Right lobe of liver (tissue), 6 donors: ENCODE results near the gene CPLX1. TPM values are rescaled to one million over a fixed set of nuclear protein-coding genes. Genes with fewer than 3 reads are reported as not detected.
"Not testable (repeated sequence)": the region's sequence is repeated elsewhere in the genome, so short reads cannot be mapped to it uniquely, and the experiment has no call there.

Experiments used
- ATAC-seq, 4 donors: fragments of 200-7000 bp; cut with Tn5 transposase; one replicate each; pipeline ENCODE4 v1.9.1; 2020; ENCODE audit warnings: mild to moderate bottlenecking in 4 of 4, moderate library complexity in 4 of 4
- DNase-seq, 3 donors: peaks; one replicate each; pipeline ENCODE4 v3.0.0-alpha.2; 2020
- H3K27ac ChIP-seq, 3 donors: fragments of 200-600 bp; one replicate each; pipeline ENCODE4 v1.8.0; 2022
- H3K27me3 ChIP-seq, 2 donors: fragments of 200-600 bp; one replicate each; pipeline ENCODE4 v1.8.0; 2022
- H3K36me3 ChIP-seq, 4 donors: fragments of 200-600 bp; sonication (generic) in 1 of 4; one replicate each; pipeline versions ENCODE4 v1.5.1 to v1.8.0; 2017 to 2022; ENCODE audit warnings: control low read depth in 1 of 4
- H3K4me1 ChIP-seq, 4 donors: fragments of 200-600 bp; sonication (generic) in 1 of 4; one replicate each; pipeline versions ENCODE4 v1.5.1 to v1.8.0; 2017 to 2022; ENCODE audit warnings: control low read depth in 1 of 4
- H3K4me3 ChIP-seq, 3 donors: fragments of 200-600 bp; one replicate each; pipeline ENCODE4 v1.8.0; 2022
- H3K9me3 ChIP-seq, 4 donors: fragments of 200-600 bp; sonication (generic) in 1 of 4; one replicate each; pipeline versions ENCODE4 v1.5.1 to v1.8.0; 2017 to 2022; ENCODE audit warnings: control low read depth in 1 of 4
- POLR2A ChIP-seq: fragments of 450-650 bp; IDR thresholded peaks from one replicate; pipeline ENCODE4 v1.6.1; 2017; ENCODE audit warnings: antibody characterized with exemption, mild to moderate bottlenecking
- WGBS: methylation state at CpG from one replicate; pipeline ENCODE4 v1.1.6; 2018; ENCODE audit warnings: low coverage, low lambda C conversion rate; ENCODE audit not compliant: insufficient coverage; ENCODE audit errors: missing lambda C conversion rate; 5-methylcytosine and 5-hydroxymethylcytosine counted together
- intact Hi-C, 2 donors: fragments of 100-400 bp; cut with DNase I; formaldehyde crosslinking; loops; one replicate each; pipeline versions ENCODE4 v1.11.2 to v1.14.1; 2022
- total RNA-seq, 6 experiments: library from RNA; depleted of rRNA in 2 of 6; stranded (reverse); fragments of >200 nt in 2 of 6; fragmentation: NEBNext Ultra II Directional in 3 of 6; extraction: Animal tissue kit (Norgen Biotek cat#: 25700) in 3 of 6; gene quantifications; one replicate each; pipeline versions ENCODE4 v1.1.0 to v1.2.4, GENCODE V29; 2016 to 2023
- TF ChIP-seq, protein P1 (sequence below), 4 donors: fragments of 200-600 bp in 3 of 4; fragments of 450-650 bp in 1 of 4; IDR thresholded peaks; one replicate each; pipeline versions ENCODE4 v1.5.1 to v1.8.0; 2016 to 2022; ENCODE audit warnings: antibody characterized with exemption in 4 of 4, mild to moderate bottlenecking in 2 of 4
- donor health status: DM: no; HTN: yes; CAD: no.
- donor health status: DM: no; HTN: no; CAD: no.
- donor health status: DM: no; HTN: no; CAD: no.
- donor health status: DM: no; HTN: yes; CAD: no.
- donor health status: DM: no; HTN: yes; CAD: no.

Gene CPLX1
- total RNA-seq, 6 experiments from 2014 or later, result 0.86 to 3.7 (median 2.4) TPM

DNA sequence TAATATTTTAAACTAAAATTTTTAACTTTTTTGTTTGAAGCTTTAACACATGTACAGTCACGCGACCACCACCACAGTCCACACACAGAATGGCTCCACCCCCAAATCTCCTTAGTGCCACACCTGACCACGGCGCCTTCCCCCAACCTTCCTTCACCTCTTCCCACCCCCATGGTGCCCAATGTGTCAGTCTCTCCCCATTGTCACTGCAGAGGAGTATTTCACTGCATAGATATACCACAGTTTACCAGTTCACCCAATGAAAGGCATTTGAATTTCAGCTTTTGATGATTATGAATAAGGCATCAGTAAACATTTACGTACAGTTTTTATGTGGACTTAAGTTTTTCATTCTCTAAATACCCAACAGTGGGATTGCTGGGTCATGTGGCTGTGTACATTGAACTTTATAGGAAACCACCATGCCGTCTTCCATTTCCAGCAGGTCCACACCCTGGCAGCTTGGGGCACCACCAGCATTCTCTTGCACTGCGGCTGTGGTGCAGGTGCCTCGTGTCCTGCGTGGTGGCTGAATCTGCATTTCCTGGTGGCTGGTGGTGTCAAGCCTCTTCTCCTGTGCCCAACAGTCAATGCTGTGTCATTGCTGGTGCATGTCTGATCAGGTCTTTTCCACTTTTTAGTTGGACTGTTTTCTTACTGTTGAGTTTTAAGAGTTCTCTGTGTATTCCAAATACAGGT is 49.0 kb downstream of the CPLX1 start:
- ATAC-seq, result no peak

DNA sequence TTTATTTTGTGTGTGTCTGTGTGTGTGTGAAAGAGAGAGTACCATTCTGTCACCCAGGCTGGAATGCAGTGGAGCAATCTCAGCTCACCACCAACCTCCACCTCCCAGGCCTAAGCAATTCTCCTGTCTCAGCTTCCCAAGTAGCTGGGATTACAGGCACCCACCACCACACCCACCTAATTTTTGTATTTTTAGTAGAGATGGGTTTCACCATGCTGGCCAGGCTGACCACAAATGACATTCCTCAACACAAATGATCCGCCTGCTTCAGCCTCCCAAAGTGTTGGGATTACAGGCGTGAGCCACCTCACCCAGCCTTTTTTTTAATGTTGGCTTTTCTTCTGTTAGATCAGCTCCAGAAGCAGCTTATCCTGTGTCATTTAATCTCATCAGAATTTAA is 50.4 kb downstream of the CPLX1 start:
- Histone ChIP-seq H3K4me1 (peaks cover 0 to 32% (median 15%) of the 10 kb centered on the region in 4 donors), H3K36me3 (peaks cover 0 to 50% (median 9%) of the 10 kb centered on the region in 4 donors)
- WGBS, result 100% methylated on average over 2 of the region's 2 CpGs
- H3K9me3 ChIP-seq, H3K27ac ChIP-seq, H3K4me3 ChIP-seq, intact Hi-C loops, H3K27me3 ChIP-seq, ATAC-seq: not testable (repeated sequence)
- DNase-seq, result peak in 1 of 3 donors; percentile 12

More for the DNA sequence above, 49.0 kb downstream of the CPLX1 start:
- intact Hi-C loops, result no loop called here
- Histone ChIP-seq H3K4me3 (no peak overlapping the region), H3K27me3 (no peaks in the 10 kb centered on the region), H3K4me1 (peaks cover 0 to 34% (median 16%) of the 10 kb centered on the region in 4 donors), H3K36me3 (peaks cover 0 to 49% (median 9%) of the 10 kb centered on the region in 4 donors), H3K27ac (no peak overlapping the region), H3K9me3 (no peaks in the 10 kb centered on the region)
- TF ChIP-seq POLR2A, result no peak
- TF ChIP-seq, protein P1, sequence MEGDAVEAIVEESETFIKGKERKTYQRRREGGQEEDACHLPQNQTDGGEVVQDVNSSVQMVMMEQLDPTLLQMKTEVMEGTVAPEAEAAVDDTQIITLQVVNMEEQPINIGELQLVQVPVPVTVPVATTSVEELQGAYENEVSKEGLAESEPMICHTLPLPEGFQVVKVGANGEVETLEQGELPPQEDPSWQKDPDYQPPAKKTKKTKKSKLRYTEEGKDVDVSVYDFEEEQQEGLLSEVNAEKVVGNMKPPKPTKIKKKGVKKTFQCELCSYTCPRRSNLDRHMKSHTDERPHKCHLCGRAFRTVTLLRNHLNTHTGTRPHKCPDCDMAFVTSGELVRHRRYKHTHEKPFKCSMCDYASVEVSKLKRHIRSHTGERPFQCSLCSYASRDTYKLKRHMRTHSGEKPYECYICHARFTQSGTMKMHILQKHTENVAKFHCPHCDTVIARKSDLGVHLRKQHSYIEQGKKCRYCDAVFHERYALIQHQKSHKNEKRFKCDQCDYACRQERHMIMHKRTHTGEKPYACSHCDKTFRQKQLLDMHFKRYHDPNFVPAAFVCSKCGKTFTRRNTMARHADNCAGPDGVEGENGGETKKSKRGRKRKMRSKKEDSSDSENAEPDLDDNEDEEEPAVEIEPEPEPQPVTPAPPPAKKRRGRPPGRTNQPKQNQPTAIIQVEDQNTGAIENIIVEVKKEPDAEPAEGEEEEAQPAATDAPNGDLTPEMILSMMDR (IDR thresholded peaks at IDR 0.05), result no peak
- WGBS, result 92% methylated on average over 9 of the region's 9 CpGs
- peak in 1 of 3 donors; percentile 39 for DNase-seq

DNA sequence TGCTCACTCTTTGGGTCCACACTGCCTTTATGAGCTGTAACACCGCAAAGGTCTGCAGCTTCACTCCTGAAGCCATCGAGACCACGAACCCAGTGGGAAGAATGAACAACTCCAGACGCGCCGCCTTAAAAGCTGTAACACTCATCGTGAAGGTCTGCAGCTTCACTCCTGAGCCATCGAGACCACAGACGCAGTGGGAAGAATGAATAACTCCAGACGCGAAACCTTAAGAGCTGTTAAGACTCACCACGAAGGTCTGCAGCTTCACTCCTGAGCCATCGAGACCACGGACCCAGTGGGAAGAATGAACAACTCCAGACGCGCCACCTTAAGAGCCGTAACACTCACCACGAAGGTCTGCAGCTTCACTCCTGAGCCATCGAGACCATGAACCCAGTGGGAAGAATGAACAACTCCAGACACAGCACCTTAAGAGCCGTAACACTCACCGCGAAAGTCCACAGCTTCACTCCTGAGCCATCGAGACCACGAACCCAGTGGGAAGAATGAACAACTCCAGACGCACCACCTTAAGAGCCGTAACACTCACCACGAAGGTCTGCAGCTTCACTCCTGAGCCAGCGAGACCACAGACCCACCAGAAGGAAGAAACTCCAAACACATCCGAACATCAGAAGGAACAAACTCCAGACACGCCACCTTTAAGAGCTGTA is 51.4 kb downstream of the CPLX1 start:
- ATAC-seq, H3K27me3 ChIP-seq, H3K9me3 ChIP-seq, H3K27ac ChIP-seq, H3K4me3 ChIP-seq, intact Hi-C loops: not testable (repeated sequence)
- WGBS, result 83% methylated on average over 2 of the region's 30 CpGs
- H3K4me1 ChIP-seq, result peaks cover 0 to 23% (median 11%) of the 10 kb centered on the region in 4 donors
- DNase-seq, result peak in 1 of 3 donors; percentile 9
- peaks cover 0 to 52% (median 10%) of the 10 kb centered on the region in 4 donors for H3K36me3 ChIP-seq

DNA sequence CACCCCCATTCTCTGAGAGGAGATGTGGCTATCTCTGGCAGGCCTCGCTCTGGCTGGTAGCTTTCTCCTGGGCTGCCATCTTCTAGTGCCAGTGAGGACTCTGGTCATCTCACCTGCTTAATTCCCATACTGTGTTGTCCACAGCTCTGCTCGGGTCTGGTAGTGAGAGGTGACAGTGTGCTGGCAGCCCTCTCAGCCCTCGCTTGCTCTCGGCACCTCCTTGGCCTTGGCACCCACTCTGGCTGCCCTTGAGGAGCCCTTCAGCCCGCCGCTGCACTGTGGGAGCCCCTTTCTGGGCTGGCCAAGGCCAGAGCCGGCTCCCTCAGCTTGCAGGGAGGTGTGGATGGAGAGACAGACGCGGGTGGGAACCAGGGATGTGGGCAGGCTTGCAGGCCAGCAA is 52.7 kb downstream of the CPLX1 start:
- intact Hi-C loops, result no loop called here
- no peak overlapping the region for H3K4me3 ChIP-seq
- ATAC-seq (no peak), DNase-seq (no peak)
- H3K27me3 ChIP-seq, result no peaks in the 10 kb centered on the region
- H3K36me3 ChIP-seq, result peaks cover 0 to 44% (median 10%) of the 10 kb centered on the region in 4 donors
- WGBS, result 100% methylated on average over 1 of the region's 9 CpGs
- no peaks in the 10 kb centered on the region for H3K9me3 ChIP-seq
- H3K27ac ChIP-seq, result no peak overlapping the region
- H3K4me1 ChIP-seq, result peaks cover 0 to 17% (median 6%) of the 10 kb centered on the region in 4 donors
- TF ChIP-seq, protein P1 (IDR thresholded peaks at IDR 0.05), result no peak
- TF ChIP-seq POLR2A, result no peak

DNA sequence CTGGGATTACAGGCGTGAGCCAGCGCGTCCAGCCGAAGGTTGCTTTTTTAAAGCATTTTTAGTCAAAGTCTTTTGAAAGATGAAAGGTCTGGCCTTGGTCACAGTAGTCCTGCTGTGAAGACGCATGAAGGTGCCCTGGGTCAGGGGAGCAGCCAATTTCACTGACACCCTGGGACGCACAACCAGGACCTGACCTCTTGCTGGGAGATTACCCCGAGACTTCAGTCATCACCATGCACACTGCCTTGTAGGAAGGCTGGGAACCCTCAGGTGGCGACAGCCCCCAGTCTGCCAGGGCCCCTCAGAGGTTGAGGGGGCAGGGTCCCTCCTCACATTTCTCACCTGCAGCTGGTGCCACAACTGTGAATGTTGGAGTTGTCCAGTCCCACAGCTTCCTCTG is 53.2 kb downstream of the CPLX1 start:
- TF ChIP-seq, protein P1 (IDR thresholded peaks at IDR 0.05), result no peak
- TF ChIP-seq POLR2A, result no peak
- Histone ChIP-seq H3K4me3 (no peak overlapping the region), H3K27me3 (no peaks in the 10 kb centered on the region), H3K27ac (no peak overlapping the region), H3K9me3 (no peaks in the 10 kb centered on the region), H3K36me3 (peaks cover 0 to 45% (median 10%) of the 10 kb centered on the region in 4 donors), H3K4me1 (peaks cover 0 to 17% (median 5%) of the 10 kb centered on the region in 4 donors)
- WGBS, result 80% methylated on average over 1 of the region's 8 CpGs
- ATAC-seq (peak in 1 of 4 donors; percentile 34), DNase-seq (no peak)
- intact Hi-C loops, result no loop called here
